Measurements from ENCODE around the gene FAXDC2.

GRCh38 chr5:154858297-154858971 lies 8.0 kb upstream of the FAXDC2 start, which contains the start of gene CNOT8:
- TF ChIP-seq CTCF (IDR thresholded peaks at IDR 0.05; ENCODE audit: insufficient read depth, low read depth, low read length) = no peak
- TF ChIP-seq EZH2 (IDR thresholded peaks at IDR 0.05; ENCODE audit: insufficient read depth, low read length) = no peak
